Muscle layer of duodenum (tissue), 2 donors: ENCODE data around the gene MGST1.
A peak's percentile ranks its signal among the peaks of the same experiment; 100 is the strongest.
"Not testable (repeated sequence)": the region's sequence is repeated elsewhere in the genome, so short reads cannot be mapped to it uniquely, and the experiment has no call there.

ENCODE experiments used
- H3K27ac ChIP-seq: one replicate; pipeline ENCODE4 v1.7.0; 2013; ENCODE audit warnings: mild to moderate bottlenecking, low read length
- H3K27me3 ChIP-seq: one replicate; pipeline ENCODE4 v1.7.0; 2013; ENCODE audit warnings: low read depth, mild to moderate bottlenecking, control low read depth, low read length
- H3K36me3 ChIP-seq, 2 donors: one replicate each; pipeline ENCODE4 v1.7.0; 2013; ENCODE audit warnings: low read length in 2 of 2, control low read depth in 1 of 2, mild to moderate bottlenecking in 1 of 2; ENCODE audit not compliant: insufficient read depth in 2 of 2, control insufficient read depth in 1 of 2
- H3K4me1 ChIP-seq, 2 donors: one replicate each; pipeline ENCODE4 v1.7.0; 2013; ENCODE audit warnings: low read length in 2 of 2, mild to moderate bottlenecking in 2 of 2, control low read depth in 1 of 2, moderate library complexity in 1 of 2; ENCODE audit not compliant: insufficient read depth in 2 of 2, control insufficient read depth in 1 of 2
- H3K4me3 ChIP-seq, 2 donors: one replicate each; pipeline ENCODE4 v1.7.0; 2013; ENCODE audit warnings: low read length in 2 of 2, low read depth in 1 of 2, mild to moderate bottlenecking in 1 of 2
- H3K9me3 ChIP-seq, 2 donors: one replicate each; pipeline ENCODE4 v1.7.0; 2013; ENCODE audit warnings: low read length in 2 of 2, control low read depth in 1 of 2, mild to moderate bottlenecking in 1 of 2; ENCODE audit not compliant: control insufficient read depth in 1 of 2
- donor health status: healthy.

The MGST1 gene

DNA sequence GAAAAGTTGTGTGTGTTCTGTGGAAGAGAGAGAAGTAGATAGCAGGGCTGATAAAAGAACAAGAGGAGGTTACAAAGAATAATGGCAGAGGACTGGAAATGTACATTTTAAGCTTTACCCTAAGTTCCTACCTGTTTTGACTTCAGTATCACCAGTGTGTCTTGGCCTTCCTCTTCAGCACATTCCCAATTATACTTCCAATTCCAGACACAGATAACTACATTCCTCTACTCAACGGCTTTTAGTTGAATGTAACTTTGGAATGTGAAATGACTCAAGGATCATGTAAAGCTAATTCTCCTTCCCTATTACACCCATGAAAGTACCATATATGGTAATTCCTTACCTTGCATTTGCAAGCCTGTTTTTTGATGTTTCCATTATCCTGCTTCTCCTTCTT, 5.0 kb downstream of the MGST1 start:
- Histone ChIP-seq H3K27ac (no peak overlapping the region), H3K4me1 (no peaks in the 10 kb centered on the region), H3K4me3 (no peak overlapping the region), H3K36me3 (peaks cover 0 to 6% of the 10 kb centered on the region in 2 donors), H3K9me3 (no peaks in the 10 kb centered on the region), H3K27me3 (no peaks in the 10 kb centered on the region)

DNA sequence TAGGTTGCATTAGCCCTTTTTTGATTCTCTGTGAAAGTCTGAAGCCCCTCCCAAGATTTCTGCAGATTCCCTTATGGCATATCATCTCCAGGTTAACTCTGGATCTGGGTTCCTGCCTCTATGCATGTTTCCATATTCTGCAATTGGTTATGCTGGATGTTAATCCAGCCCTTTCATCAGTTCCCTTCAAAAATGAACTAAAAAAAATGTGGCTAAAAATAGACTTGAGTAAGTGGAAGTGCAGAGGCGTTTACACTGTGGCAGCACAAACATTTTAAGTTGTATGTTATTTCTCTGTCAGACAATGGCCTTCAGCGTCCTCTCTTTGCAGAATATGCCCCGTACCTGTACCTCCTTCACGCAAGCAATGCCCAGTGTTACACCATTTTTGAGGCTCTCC, 11.4 kb downstream of the MGST1 start:
- no peak overlapping the region for H3K4me3 ChIP-seq
- H3K9me3 ChIP-seq = no peaks in the 10 kb centered on the region
- no peak overlapping the region for H3K27ac ChIP-seq
- no peaks in the 10 kb centered on the region for H3K4me1 ChIP-seq
- no peaks in the 10 kb centered on the region for H3K27me3 ChIP-seq
- no peaks in the 10 kb centered on the region for H3K36me3 ChIP-seq

DNA sequence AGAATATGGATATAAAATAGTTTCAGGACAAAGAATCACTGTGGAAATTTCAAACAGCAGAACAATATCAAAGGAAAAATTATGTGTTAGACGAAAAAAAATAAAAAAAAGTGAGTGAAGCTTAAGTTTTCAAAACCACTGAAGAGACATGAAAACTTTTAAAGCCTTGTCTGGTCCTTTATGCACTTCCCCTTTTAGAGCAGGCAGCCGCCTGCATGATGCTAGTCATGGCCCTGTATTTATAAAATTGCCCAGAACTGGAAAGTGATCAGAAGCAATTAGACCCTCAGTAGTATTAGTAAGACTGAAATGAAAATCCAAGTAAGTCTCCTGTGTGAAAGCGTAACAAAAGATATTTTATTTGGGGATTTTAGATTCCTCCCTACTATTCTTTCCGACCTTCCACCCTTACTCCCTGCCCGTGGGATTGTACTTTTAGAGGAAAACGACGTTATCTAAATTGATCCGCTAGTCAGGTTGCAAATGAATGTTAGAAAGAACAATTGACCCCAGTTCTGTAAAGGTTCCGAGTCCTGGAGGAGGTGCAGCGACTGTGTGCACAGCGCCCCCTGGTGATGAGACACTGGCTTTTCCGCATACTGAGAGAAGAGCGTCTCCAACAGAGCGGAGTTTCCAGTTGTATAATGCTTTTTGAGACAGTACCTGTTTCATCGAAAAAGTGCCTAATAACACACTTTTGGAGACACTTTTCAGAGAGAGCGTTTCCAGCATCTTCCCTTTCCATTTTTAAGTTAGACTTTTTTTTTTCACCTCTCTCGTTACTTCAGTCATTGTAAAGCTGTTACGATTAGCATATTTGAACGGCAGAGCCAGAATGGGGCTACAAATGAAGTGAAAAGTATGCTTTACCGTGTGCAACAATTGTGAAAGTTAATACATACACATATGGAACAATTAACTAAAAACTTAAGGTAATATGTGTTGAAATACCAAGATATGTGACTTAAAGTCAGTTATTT, 12.4 kb downstream of the MGST1 start:
- H3K36me3 ChIP-seq = no peaks in the 10 kb centered on the region
- H3K27ac ChIP-seq = no peak overlapping the region
- H3K4me1 ChIP-seq = no peaks in the 10 kb centered on the region
- no peaks in the 10 kb centered on the region for H3K9me3 ChIP-seq
- H3K4me3 ChIP-seq = no peak overlapping the region
- no peaks in the 10 kb centered on the region for H3K27me3 ChIP-seq

DNA sequence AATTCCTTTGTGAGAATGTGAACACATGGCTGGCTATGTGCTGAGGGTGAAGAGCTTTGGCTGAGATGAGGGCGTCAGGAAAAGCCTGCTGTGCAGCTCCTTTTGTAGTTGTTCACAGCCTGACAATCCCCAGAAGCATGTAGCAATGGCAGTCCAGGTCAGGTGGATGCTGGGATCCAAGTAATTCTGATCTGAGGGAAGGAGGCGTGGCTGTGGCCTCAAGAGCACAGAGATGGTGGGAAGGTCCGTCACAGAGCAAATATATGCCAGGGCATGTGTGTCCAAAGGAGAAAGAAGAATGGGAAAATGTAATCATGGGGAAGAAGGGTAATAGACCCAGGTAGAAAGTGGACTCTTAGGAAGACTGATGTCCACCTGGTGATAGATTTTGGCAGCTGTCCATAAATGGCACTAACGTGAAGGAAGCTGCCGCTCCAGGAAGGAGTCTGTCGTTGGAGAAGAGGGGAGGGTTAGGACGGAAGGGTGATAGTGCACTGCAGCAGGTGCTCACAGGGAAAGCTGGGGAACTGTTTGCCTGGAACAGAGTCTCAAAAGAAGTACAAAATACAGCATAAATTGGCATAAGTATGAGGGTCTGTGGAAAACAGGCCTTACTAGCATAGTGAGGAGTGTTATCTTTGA, 13.8 kb downstream of the MGST1 start:
- H3K27ac ChIP-seq = no peak overlapping the region
- H3K4me3 ChIP-seq = no peak overlapping the region
- no peaks in the 10 kb centered on the region for H3K27me3 ChIP-seq
- H3K4me1 ChIP-seq = no peaks in the 10 kb centered on the region
- H3K9me3 ChIP-seq = no peaks in the 10 kb centered on the region
- no peaks in the 10 kb centered on the region for H3K36me3 ChIP-seq

DNA sequence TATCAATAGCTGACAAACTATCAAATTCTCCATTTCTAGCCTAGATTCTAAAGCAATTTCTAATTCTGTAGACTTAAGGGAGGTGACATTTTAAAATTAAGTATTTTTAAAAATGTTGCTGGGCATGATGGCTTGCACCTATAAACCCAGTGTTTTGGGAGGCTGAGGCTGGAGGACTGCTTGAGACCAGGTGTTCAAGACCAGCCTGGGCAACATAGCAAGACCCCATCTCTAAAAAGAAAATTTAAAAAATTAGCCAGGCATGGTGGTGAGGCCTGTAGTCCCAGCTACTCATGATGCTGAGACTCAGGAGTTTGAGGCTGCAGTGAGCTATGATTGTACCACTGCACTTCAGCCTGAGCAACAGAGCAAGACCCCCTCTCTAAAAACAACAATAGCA, 15.1 kb downstream of the MGST1 start:
- H3K36me3 ChIP-seq = no peaks in the 10 kb centered on the region
- H3K4me1 ChIP-seq = no peaks in the 10 kb centered on the region
- H3K4me3 ChIP-seq = no peak overlapping the region
- no peaks in the 10 kb centered on the region for H3K9me3 ChIP-seq
- H3K27me3 ChIP-seq = no peaks in the 10 kb centered on the region
- no peak overlapping the region for H3K27ac ChIP-seq

DNA sequence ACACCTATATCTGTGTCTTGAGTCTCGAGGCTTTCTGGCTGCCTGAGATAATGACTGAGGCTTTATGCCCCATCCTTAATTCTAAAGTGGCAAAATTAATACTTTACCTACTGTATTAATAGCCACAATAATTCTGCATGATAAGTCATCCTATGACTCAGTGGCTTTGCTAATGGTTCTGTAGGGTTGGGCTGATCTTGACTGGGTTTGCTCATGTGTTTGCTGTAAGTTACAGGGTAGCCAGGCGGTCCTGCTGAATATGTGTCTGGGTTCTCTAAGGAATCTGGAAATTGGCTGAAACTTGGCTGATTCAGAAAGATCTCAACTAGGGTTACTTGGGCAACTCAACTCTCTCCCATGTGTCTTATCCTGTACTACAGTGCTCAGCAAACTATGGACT, 21.7 kb downstream of the MGST1 start:
- H3K27me3 ChIP-seq = no peaks in the 10 kb centered on the region
- no peak overlapping the region for H3K4me3 ChIP-seq
- no peaks in the 10 kb centered on the region for H3K9me3 ChIP-seq
- H3K36me3 ChIP-seq = no peaks in the 10 kb centered on the region
- no peaks in the 10 kb centered on the region for H3K4me1 ChIP-seq
- no peak overlapping the region for H3K27ac ChIP-seq

DNA sequence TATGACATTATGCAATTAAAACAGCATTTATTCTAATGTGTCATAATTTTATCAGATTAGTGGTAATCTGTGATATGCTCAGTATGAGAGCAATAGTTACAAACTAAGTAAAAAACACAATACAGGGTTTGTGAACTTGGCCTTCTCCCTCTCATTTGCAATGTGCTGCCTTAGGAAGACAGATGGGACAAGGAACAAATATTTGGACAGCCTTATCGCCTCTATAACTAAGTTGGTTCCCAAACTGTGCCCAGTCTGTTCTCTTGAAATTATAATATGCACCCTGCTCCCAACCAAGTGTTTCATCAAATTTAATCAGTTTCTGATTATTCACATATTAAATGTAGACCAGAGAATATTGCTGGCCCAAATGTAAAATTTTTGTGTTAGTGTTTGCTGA, 22.7 kb downstream of the MGST1 start:
- H3K27me3 ChIP-seq = no peaks in the 10 kb centered on the region
- no peaks in the 10 kb centered on the region for H3K36me3 ChIP-seq
- H3K9me3 ChIP-seq = no peaks in the 10 kb centered on the region
- H3K27ac ChIP-seq = no peak overlapping the region
- no peaks in the 10 kb centered on the region for H3K4me1 ChIP-seq
- no peak overlapping the region for H3K4me3 ChIP-seq

DNA sequence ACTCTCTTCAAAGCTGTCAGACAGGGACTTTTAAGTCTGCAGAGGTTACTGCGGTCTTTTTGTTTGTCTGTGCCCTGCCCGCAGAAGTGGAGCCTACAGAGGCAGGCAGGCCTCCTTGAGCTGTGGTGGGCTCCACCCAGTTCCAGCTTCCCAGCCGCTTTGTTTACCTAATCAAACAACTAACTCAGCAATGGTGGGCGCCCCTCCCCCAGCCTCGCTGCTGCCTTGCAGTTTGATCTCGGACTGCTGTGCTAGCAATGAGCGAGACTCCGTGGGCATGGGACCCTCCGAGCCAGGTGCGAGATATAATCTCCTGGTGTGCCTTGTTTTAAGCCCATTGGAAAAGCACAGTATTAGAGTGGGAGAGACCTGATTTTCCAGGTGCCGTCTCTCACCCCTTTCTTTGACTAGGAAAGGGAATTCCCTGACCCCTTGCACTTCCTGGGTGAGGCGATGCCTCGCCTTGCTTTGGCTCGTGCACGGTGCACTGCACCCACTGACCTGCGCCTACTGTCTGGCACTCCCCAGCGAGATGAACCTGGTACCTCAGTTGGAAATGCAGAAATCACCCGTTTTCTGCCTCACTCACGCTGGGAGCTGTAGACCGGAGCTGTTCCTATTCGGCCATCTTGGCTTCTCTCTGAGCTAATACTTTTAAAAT, 35.3 kb downstream of the MGST1 start:
- H3K27ac ChIP-seq, H3K4me1 ChIP-seq, H3K4me3 ChIP-seq, H3K27me3 ChIP-seq, H3K9me3 ChIP-seq, H3K36me3 ChIP-seq: not testable (repeated sequence)

DNA sequence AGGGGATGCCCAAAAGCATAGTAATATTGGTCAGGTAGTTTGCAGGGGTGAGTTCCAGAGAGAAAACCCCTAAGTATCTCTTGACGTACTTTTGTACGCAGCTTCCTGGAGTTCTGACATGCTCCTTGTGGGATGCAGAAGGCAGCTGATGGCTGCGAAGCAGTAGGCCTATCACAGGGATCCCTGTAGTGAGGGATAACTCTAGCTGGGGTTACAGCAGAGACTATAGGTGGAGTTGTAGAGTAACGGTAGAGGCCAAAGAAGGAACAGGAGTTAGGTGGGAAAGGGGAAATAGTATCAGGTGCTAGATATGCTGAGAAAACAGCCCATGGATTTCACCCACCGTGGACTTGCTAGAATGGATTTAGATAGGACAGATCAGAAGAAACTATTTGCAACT, 37.3 kb downstream of the MGST1 start:
- H3K4me3 ChIP-seq = no peak overlapping the region
- H3K36me3 ChIP-seq = no peaks in the 10 kb centered on the region
- no peaks in the 10 kb centered on the region for H3K27me3 ChIP-seq
- no peak overlapping the region for H3K27ac ChIP-seq
- H3K4me1 ChIP-seq = peaks cover 0 to 5% of the 10 kb centered on the region in 2 donors
- no peaks in the 10 kb centered on the region for H3K9me3 ChIP-seq

DNA sequence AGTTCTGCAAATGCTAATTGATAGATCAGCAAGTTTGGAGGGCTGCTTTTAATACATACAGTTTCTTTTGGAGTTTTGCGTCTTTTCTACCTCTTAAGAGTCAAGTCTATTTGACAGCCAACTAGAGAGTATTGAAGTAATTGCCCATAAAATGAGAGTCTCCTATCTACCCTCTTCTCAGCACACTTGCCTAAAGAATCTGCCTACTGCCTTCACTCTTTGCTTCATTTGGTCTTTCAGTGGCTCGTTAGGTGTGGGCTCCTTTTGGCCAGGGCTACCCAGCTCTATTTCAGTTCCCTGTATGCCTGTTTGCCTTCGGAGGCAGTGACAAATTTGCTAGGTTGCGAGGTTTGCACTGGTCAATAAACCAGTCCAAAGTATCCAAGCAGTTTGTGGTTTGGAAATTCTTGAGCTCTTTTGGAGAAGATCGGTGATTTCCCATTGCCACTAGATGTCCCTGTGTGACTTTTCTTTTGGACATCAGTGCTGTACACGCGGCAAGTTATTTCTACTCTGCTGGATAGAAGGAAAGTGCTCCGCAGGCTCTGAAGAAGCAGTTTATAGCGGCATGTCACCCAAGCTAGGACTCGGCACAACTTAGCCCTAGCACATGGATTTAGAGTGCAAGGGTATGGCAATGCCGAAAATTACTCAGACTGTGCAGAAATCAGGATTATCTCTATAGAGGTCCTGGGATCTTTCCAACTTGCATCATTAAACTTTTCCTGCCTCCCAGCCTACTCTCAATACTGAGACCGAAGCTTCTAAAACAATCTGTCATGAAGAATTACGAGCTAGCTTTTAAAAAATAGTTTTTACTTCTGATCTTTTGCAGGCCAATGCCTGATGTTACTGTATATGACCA, 38.6 kb downstream of the MGST1 start:
- no peaks in the 10 kb centered on the region for H3K9me3 ChIP-seq
- H3K27me3 ChIP-seq = no peaks in the 10 kb centered on the region
- H3K4me3 ChIP-seq = peak overlapping the region in 1 of 2 donors; percentile 43
- H3K36me3 ChIP-seq = no peaks in the 10 kb centered on the region
- H3K4me1 ChIP-seq = peaks cover 0 to 5% of the 10 kb centered on the region in 2 donors
- H3K27ac ChIP-seq = no peak overlapping the region

DNA sequence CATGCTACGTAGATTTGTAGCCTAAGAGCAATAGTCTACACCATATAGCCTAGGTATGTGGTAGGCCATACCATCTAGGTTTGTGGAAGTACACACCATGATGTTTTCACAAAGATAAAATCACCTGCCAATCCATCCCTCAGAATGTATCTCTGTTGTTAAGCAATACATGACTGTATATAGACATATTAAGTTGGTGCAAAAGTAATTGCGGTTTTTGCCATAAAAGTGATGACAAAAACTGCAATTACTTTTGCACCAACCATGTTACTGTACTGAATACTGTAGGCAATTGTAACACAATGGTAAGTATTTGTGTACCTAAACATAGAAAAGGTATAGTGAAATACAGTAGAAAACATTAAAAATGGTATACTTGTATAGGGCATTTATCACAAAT, 40.5 kb downstream of the MGST1 start:
- Histone ChIP-seq H3K4me3 (no peak overlapping the region), H3K4me1 (peaks cover 0 to 5% of the 10 kb centered on the region in 2 donors), H3K36me3 (no peaks in the 10 kb centered on the region), H3K27me3 (no peaks in the 10 kb centered on the region), H3K9me3 (no peaks in the 10 kb centered on the region), H3K27ac (no peak overlapping the region)
